Measurements from ENCODE around the gene MC1R. TPM values are rescaled to one million over a fixed set of nuclear protein-coding genes. Genes with fewer than 3 reads are reported as not detected.

MC1R gene
- total RNA-seq, 3 donors from 2014 or later (not counting 1 experiment from before 2014, with no cell fraction given): 12.3 to 22.2 (median 13.7) TPM

DNA sequence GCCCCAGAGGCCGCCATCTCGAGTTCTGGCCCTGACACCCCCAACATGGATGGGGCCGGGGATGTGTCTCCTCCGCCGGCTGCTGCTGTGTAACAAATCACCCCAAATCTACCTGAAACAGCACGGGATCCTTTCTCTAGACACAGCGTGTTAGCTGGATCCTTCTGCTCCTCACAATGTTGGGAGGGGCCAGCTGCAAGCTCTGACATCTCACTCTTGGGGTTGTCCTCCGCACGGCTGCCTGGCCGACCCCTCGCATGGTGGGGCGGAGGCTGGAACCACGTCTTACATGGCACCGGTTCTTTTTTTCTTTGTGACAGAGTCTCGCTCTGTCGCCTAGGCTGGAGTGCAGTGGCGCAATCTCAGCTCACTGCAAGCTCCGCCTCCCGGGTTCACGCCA lies 18.3 kb downstream of the MC1R start:
- H3K4me1 ChIP-seq (ENCODE audit: control insufficient read depth, insufficient read depth, low read length): no peaks in the 10 kb centered on the region
- Mint-ChIP-seq H3K4me3 (no peak overlapping the region), H3K36me3 (no peaks in the 10 kb centered on the region), H3K27me3 (ENCODE audit: low read depth in 2 of 2) (peaks cover 5 to 6% of the 10 kb centered on the region in 2 donors), H3K9me3 (no peaks in the 10 kb centered on the region), H3K4me1 (no peaks in the 10 kb centered on the region), H3K27ac (no peak overlapping the region)
- no peak for ATAC-seq
- no peaks in the 10 kb centered on the region for H3K9me3 ChIP-seq (ENCODE audit: control insufficient read depth, insufficient read depth, low read length)
- 92% methylated on average over 20 of the region's 20 CpGs for WGBS (ENCODE audit: insufficient coverage)
- H3K36me3 ChIP-seq (ENCODE audit: control insufficient read depth, insufficient read depth, low read length): no peaks in the 10 kb centered on the region
- H3K4me3 ChIP-seq (ENCODE audit: low read length): no peak overlapping the region
- no peak for DNase-seq
- TF ChIP-seq, protein P1, sequence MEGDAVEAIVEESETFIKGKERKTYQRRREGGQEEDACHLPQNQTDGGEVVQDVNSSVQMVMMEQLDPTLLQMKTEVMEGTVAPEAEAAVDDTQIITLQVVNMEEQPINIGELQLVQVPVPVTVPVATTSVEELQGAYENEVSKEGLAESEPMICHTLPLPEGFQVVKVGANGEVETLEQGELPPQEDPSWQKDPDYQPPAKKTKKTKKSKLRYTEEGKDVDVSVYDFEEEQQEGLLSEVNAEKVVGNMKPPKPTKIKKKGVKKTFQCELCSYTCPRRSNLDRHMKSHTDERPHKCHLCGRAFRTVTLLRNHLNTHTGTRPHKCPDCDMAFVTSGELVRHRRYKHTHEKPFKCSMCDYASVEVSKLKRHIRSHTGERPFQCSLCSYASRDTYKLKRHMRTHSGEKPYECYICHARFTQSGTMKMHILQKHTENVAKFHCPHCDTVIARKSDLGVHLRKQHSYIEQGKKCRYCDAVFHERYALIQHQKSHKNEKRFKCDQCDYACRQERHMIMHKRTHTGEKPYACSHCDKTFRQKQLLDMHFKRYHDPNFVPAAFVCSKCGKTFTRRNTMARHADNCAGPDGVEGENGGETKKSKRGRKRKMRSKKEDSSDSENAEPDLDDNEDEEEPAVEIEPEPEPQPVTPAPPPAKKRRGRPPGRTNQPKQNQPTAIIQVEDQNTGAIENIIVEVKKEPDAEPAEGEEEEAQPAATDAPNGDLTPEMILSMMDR (IDR thresholded peaks at IDR 0.05): no peak
- H3K27ac ChIP-seq (ENCODE audit: low read length): no peak overlapping the region
- H3K27me3 ChIP-seq (ENCODE audit: control insufficient read depth, insufficient read depth, low read length): no peaks in the 10 kb centered on the region
- intact Hi-C loops (cut with micrococcal nuclease): no loop called here

DNA sequence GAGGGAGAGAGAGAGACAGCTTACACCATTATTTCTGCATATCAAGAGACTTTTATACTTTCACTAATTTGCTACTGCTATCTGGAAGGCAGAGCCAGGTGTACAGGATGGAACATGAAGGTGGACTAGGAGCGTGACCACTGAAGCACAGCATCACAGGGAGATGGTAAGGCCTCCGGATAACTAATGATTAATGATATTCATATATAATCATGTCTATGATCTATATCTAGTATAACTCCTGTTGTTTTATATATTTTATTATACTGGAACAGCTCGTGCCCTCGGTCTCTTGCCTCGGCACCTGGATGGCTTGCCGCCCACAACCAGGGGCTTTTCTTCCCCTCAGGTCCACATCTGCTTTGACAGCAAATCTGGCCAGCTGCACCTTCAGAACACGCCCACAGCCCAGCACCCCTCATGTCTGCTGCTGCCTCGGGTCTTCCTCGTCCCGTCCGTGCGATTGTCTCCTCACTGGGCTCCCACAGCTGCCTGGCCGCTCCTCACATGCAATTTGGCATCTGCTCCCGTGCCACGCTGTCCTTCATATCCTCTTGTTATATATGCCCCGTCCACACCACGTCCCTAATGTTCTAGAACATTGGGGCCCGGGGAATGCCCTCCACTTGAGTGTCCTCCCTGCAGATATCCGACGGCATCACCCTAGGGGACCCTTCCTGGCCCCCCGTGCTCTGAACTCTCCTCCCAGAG lies 19.7 kb downstream of the MC1R start:
- ATAC-seq: no peak
- DNase-seq: no peak
- Mint-ChIP-seq H3K4me1 (no peaks in the 10 kb centered on the region), H3K4me3 (no peak overlapping the region), H3K27ac (no peak overlapping the region), H3K36me3 (no peaks in the 10 kb centered on the region), H3K9me3 (no peaks in the 10 kb centered on the region), H3K27me3 (ENCODE audit: low read depth in 2 of 2) (peaks cover 5 to 6% of the 10 kb centered on the region in 2 donors)
- 76% methylated on average over 19 of the region's 21 CpGs for WGBS (ENCODE audit: insufficient coverage)
- Histone ChIP-seq H3K27ac (ENCODE audit: low read length) (no peak overlapping the region), H3K4me1 (ENCODE audit: control insufficient read depth, insufficient read depth, low read length) (no peaks in the 10 kb centered on the region), H3K27me3 (ENCODE audit: control insufficient read depth, insufficient read depth, low read length) (no peaks in the 10 kb centered on the region), H3K36me3 (ENCODE audit: control insufficient read depth, insufficient read depth, low read length) (no peaks in the 10 kb centered on the region), H3K9me3 (ENCODE audit: control insufficient read depth, insufficient read depth, low read length) (no peaks in the 10 kb centered on the region), H3K4me3 (ENCODE audit: low read length) (no peak overlapping the region)
- intact Hi-C loops (cut with micrococcal nuclease): no loop called here
- TF ChIP-seq, protein P1 (IDR thresholded peaks at IDR 0.05): no peak

DNA sequence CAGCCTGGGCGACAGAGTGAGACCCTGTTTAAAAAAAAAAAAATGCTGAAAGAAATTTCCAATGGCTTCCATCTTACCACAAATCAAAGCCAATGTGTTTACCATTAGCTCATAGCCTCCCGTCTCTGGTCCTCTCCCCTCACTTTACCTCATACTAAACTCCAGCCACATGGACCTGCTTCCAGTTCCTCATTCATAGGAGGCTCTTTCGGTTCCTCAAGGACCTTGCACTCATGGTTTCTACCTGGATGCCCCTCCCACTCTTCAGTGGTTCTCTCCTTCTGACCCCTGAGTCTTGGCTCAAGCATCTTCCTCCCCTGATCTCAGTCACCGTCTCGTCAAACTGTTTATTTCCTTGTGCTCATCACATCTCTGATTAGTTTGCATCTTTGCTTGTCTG lies 26.1 kb downstream of the MC1R start:
- Histone ChIP-seq H3K27ac (ENCODE audit: low read length) (no peak overlapping the region), H3K4me3 (ENCODE audit: low read length) (no peak overlapping the region), H3K4me1 (ENCODE audit: control insufficient read depth, insufficient read depth, low read length) (peaks cover 20% of the 10 kb centered on the region), H3K27me3 (ENCODE audit: control insufficient read depth, insufficient read depth, low read length) (peaks cover 20% of the 10 kb centered on the region), H3K36me3 (ENCODE audit: control insufficient read depth, insufficient read depth, low read length) (no peaks in the 10 kb centered on the region), H3K9me3 (ENCODE audit: control insufficient read depth, insufficient read depth, low read length) (no peaks in the 10 kb centered on the region)
- no peaks in the 10 kb centered on the region for H3K9me3 Mint-ChIP-seq
- H3K4me3 Mint-ChIP-seq: no peak overlapping the region
- no peaks in the 10 kb centered on the region for H3K36me3 Mint-ChIP-seq
- H3K4me1 Mint-ChIP-seq: peaks cover 11 to 16% of the 10 kb centered on the region in 2 donors
- WGBS (ENCODE audit: insufficient coverage): 61% methylated on average over 5 of the region's 5 CpGs
- no peak for DNase-seq
- ATAC-seq: no peak
- TF ChIP-seq, protein P1 (IDR thresholded peaks at IDR 0.05): no peak
- no peak overlapping the region for H3K27ac Mint-ChIP-seq
- H3K27me3 Mint-ChIP-seq (ENCODE audit: low read depth in 2 of 2): peaks cover 9 to 17% of the 10 kb centered on the region in 2 donors
- intact Hi-C loops (cut with micrococcal nuclease): no loop called here

DNA sequence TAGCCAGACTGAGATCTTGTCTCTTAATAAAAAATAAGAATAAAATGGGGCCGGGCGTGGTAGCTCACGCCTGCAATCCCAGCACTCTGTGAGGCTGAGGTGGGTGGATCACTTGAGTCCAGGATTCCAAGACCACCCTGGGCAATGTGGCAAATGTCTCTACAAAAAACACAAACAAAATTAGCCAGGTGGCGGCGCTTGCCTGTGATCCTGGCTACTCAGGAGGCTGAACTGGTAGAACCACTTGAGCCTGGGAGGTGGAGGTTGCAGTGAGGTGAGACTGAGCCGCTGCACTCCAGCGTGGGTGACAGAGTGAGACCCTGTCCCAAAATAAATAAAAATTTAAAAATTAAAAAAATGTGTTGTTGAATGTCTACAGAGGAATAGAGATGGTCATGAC lies 27.0 kb downstream of the MC1R start:
- no peak overlapping the region for H3K27ac Mint-ChIP-seq
- Histone ChIP-seq H3K36me3 (ENCODE audit: control insufficient read depth, insufficient read depth, low read length) (no peaks in the 10 kb centered on the region), H3K9me3 (ENCODE audit: control insufficient read depth, insufficient read depth, low read length) (no peaks in the 10 kb centered on the region), H3K4me1 (ENCODE audit: control insufficient read depth, insufficient read depth, low read length) (peaks cover 23% of the 10 kb centered on the region), H3K4me3 (ENCODE audit: low read length) (no peak overlapping the region), H3K27ac (ENCODE audit: low read length) (no peak overlapping the region), H3K27me3 (ENCODE audit: control insufficient read depth, insufficient read depth, low read length) (peaks cover 20% of the 10 kb centered on the region)
- H3K36me3 Mint-ChIP-seq: no peaks in the 10 kb centered on the region
- H3K4me3 Mint-ChIP-seq: no peak overlapping the region
- WGBS (ENCODE audit: insufficient coverage): 84% methylated on average over 7 of the region's 7 CpGs
- DNase-seq (no peak), ATAC-seq (no peak)
- peaks cover 9 to 17% of the 10 kb centered on the region in 2 donors for H3K27me3 Mint-ChIP-seq (ENCODE audit: low read depth in 2 of 2)
- H3K9me3 Mint-ChIP-seq: no peaks in the 10 kb centered on the region
- intact Hi-C loops (cut with micrococcal nuclease): no loop called here
- H3K4me1 Mint-ChIP-seq: peaks cover 15 to 17% of the 10 kb centered on the region in 2 donors
- TF ChIP-seq, protein P1 (IDR thresholded peaks at IDR 0.05): no peak

Data from natural killer cell (primary cell).